K562 (cell line): ENCODE results near the gene TAF5L. TPM values are rescaled to one million over a fixed set of nuclear protein-coding genes. Genes with fewer than 3 reads are reported as not detected.

Experiments
- ATAC-seq: fragments of 200-7000 bp; cut with Tn5 transposase; 3 replicates; pipeline ENCODE4 v1.9.1; 2020; ENCODE audit warnings: moderate library complexity
- BruUV-seq: library from RNA; stranded (reverse); fragments of 400-500 nt; replicated peaks from 2 replicates; lab custom pipeline; 2021; lab: Mats Ljungman, UMichigan
- CTCF ChIA-PET: fragments of 300-600 bp; formaldehyde crosslinking; extraction: SDS; loops from one replicate; lab custom pipeline; 2021; ENCODE audit warnings: low intra/inter-chr PET ratio; lab: Yijun Ruan, JAX
- POLR2A ChIA-PET: fragments of 300-600, 350-650 bp; sonication (Branson Sonifier 250); formaldehyde crosslinking; extraction: SDS; loops from one replicate; lab custom pipeline; 2021; ENCODE audit warnings: antibody characterized with exemption, inconsistent platforms; lab: Yijun Ruan, JAX
- DNase-seq, 4 experiments: peaks; one replicate each; pipeline versions ENCODE4 v3.0.0 to v3.0.0-alpha.2; 2011 to 2018; ENCODE audit warnings: low spot score in 3 of 4, mixed read lengths in 3 of 4; ENCODE audit errors: extremely low read depth in 1 of 4
- FAIRE-seq: peaks from 2 replicates; lab custom pipeline; 2011; peaks lifted over from hg19 to GRCh38; lab: Jason Lieb, UNC
- H2AFZ ChIP-seq: 2 replicates; pipeline ENCODE4 v1.6.0; 2011; ENCODE audit warnings: low read depth, low read length, control low read depth, inconsistent platforms
- H3K27ac ChIP-seq: fragments of 200-600 bp; 3 replicates; pipeline ENCODE4 v1.8.0; 2011; ENCODE audit warnings: low read depth, mild to moderate bottlenecking, control low read depth, inconsistent platforms, low read length, moderate library complexity, mixed read lengths; ENCODE audit errors: extremely low read depth
- H3K27me3 ChIP-seq, 2 experiments: fragments of 300-600 bp in 1 of 2; 2 replicates in 1 of 2; 3 replicates in 1 of 2; pipeline versions ENCODE4 v1.6.0 to v1.8.0; 2011; ENCODE audit warnings: inconsistent platforms in 2 of 2, low read length in 2 of 2, mild to moderate bottlenecking in 1 of 2, mixed read lengths in 1 of 2, moderate library complexity in 1 of 2; ENCODE audit not compliant: control insufficient read depth in 2 of 2, insufficient read depth in 2 of 2
- H3K36me3 ChIP-seq: fragments of 300-600 bp; 3 replicates; pipeline ENCODE4 v1.8.0; 2011; ENCODE audit warnings: mild to moderate bottlenecking, low read length, inconsistent platforms; ENCODE audit not compliant: control insufficient read depth, insufficient read depth
- H3K4me1 ChIP-seq, 2 experiments: fragments of 200-600 bp in 1 of 2; replicated peaks in 1 of 2; 2 replicates in 1 of 2; 3 replicates in 1 of 2; pipeline versions ENCODE4 v1.5.1 to v1.8.0; 2011; ENCODE audit warnings: inconsistent platforms in 2 of 2, low read length in 2 of 2, mild to moderate bottlenecking in 1 of 2, mixed read lengths in 1 of 2, moderate library complexity in 1 of 2; ENCODE audit not compliant: control insufficient read depth in 2 of 2, insufficient read depth in 2 of 2
- H3K4me2 ChIP-seq: 2 replicates; pipeline ENCODE4 v1.6.1; 2011; ENCODE audit warnings: low read length, control low read depth, inconsistent platforms, mixed read lengths; ENCODE audit not compliant: insufficient read depth
- H3K4me3 ChIP-seq: fragments of 200-600 bp; sonication (generic), shearing (Covaris generic); 2 replicates; pipeline ENCODE4 v1.5.1; 2016; ENCODE audit warnings: control low read depth, inconsistent platforms
- H3K79me2 ChIP-seq: fragments of 200-600 bp; 3 replicates; pipeline ENCODE4 v1.8.0; 2011; ENCODE audit warnings: low read length, inconsistent platforms; ENCODE audit not compliant: control insufficient read depth, insufficient read depth
- H3K9ac ChIP-seq, 2 experiments: 2 replicates each; pipeline versions ENCODE4 v1.6.0 to v1.6.1; 2011; ENCODE audit warnings: low read depth in 2 of 2, low read length in 2 of 2, control low read depth in 1 of 2, inconsistent platforms in 1 of 2, mild to moderate bottlenecking in 1 of 2, mixed read lengths in 1 of 2; ENCODE audit not compliant: insufficient read depth in 1 of 2
- H3K9me1 ChIP-seq: one replicate; pipeline ENCODE4 v1.6.0; 2011; ENCODE audit warnings: inconsistent platforms, mild to moderate bottlenecking, low read length, moderate library complexity; ENCODE audit not compliant: control insufficient read depth, insufficient read depth
- H3K9me3 ChIP-seq: replicated peaks from 2 replicates; pipeline ENCODE4 v1.5.1; 2011; ENCODE audit warnings: low read depth, low read length, inconsistent platforms; ENCODE audit not compliant: control insufficient read depth, insufficient read depth
- H4K20me1 ChIP-seq: replicated peaks from 2 replicates; pipeline ENCODE4 v1.6.1; 2011; ENCODE audit warnings: low read length, inconsistent platforms, mixed read lengths; ENCODE audit not compliant: control insufficient read depth, insufficient read depth
- BMI1 ChIP-seq: fragments of 150-350 bp; IDR thresholded peaks from 2 replicates; pipeline ENCODE4 v1.6.1; 2014; ENCODE audit warnings: low read length
- CLOCK ChIP-seq: fragments of 250-450 bp; sonication (Bioruptor Pico); IDR thresholded peaks from 2 replicates; pipeline ENCODE4 v1.4.0; 2020; ENCODE audit warnings: mild to moderate bottlenecking, moderate library complexity, borderline replicate concordance
- FOS ChIP-seq: IDR thresholded peaks from 3 replicates; pipeline ENCODE4 v1.6.1; 2011; ENCODE audit not compliant: insufficient read length; ENCODE audit errors: extremely low read depth
- FOXP1 ChIP-seq: sonication (generic); formaldehyde crosslinking; IDR thresholded peaks from 2 replicates; pipeline ENCODE4 v1.8.0; 2022; ENCODE audit warnings: mild to moderate bottlenecking, missing genetic modification reagents
- HES1 ChIP-seq: fragments of 450-650 bp; IDR thresholded peaks from 2 replicates; pipeline ENCODE4 v1.6.1; 2016; ENCODE audit warnings: low read depth, mild to moderate bottlenecking, moderate library complexity
- MCM3 ChIP-seq: fragments of 450-650 bp; IDR thresholded peaks from 2 replicates; pipeline ENCODE4 v1.6.1; 2016
- RB1 ChIP-seq: fragments of 450-650 bp; IDR thresholded peaks from 2 replicates; pipeline ENCODE4 v1.6.1; 2017; ENCODE audit warnings: low read depth, mild to moderate bottlenecking
- ZC3H8 ChIP-seq: fragments of 450-650 bp; IDR thresholded peaks from 2 replicates; pipeline ENCODE4 v1.6.1; 2017
- ZFPM2 ChIP-seq: fragments of 250-450 bp; sonication (Bioruptor Pico); IDR thresholded peaks from 2 replicates; pipeline ENCODE4 v1.5.1; 2022; ENCODE audit warnings: mild to moderate bottlenecking
- ZNF395 ChIP-seq: fragments of 200-800 bp; sonication (Bioruptor generic); IDR thresholded peaks from 2 replicates; pipeline ENCODE4 v1.6.1; 2017; ENCODE audit warnings: missing genetic modification characterization, missing compliant biosample characterization
- ZSCAN32 ChIP-seq: fragments of 450-650 bp; formaldehyde crosslinking; IDR thresholded peaks from 2 replicates; pipeline ENCODE4 v1.4.0; 2020; ENCODE audit warnings: mild to moderate bottlenecking, moderate library complexity
- WGBS: fragments of 100-300 bp; shearing (Covaris generic); methylation state at CpG from one replicate; pipeline ENCODE4 v1.1.6; 2016; ENCODE audit warnings: low coverage, mixed read lengths; ENCODE audit not compliant: insufficient coverage; ENCODE audit errors: missing lambda C conversion rate; 5-methylcytosine and 5-hydroxymethylcytosine counted together
- in situ Hi-C: fragments of 300-500 bp; cut with MboI; formaldehyde crosslinking; loops from 4 replicates; pipeline ENCODE4 v1.15.0; 2018; ENCODE audit warnings: inconsistent platforms, mixed read lengths
- intact Hi-C: fragments of 100-400 bp; cut with micrococcal nuclease; formaldehyde crosslinking; loops from 2 replicates; pipeline ENCODE4 v1.14.2; 2022
- polyA plus RNA-seq, 8 experiments: library from polyadenylated mRNA; depleted of rRNA in 4 of 8; stranded (reverse) in 5 of 8; unstranded in 3 of 8; fragments of >200 nt; fragmentation: Nextera tagmentation in 2 of 8; fragmentation: Illumina TruSeq in 1 of 8; extraction: Ambion mirVana in 2 of 8; extraction: Trizol in 1 of 8; gene quantifications; 2 replicates each; pipeline versions ENCODE4 v1.2.1 to v1.2.3, GENCODE V29; 2011 to 2014; ENCODE audit warnings: inconsistent platforms in 1 of 8, missing spikeins in 1 of 8
- total RNA-seq, 7 experiments: library from RNA; depleted of rRNA in 6 of 7; stranded (reverse); fragments of >200 nt in 6 of 7; fragmentation: Illumina TruSeq in 2 of 7; extraction: Trizol in 2 of 7; gene quantifications; 2 replicates each; pipeline versions ENCODE4 v1.2.1 to v1.2.3, GENCODE V29; 2011 to 2021; ENCODE audit warnings: low replicate concordance in 1 of 7
- TF ChIP-seq, protein P1 (sequence below): fragments of 200-800 bp; sonication (Bioruptor generic); IDR thresholded peaks from 2 replicates; pipeline ENCODE4 v1.6.1; 2016; ENCODE audit warnings: missing genetic modification characterization, missing compliant biosample characterization
- TF ChIP-seq, protein P2 (sequence below): sonication (generic); formaldehyde crosslinking; IDR thresholded peaks from 2 replicates; pipeline ENCODE4 v1.8.1; 2022; ENCODE audit warnings: missing genetic modification reagents

Gene TAF5L
- total and polyA plus RNA-seq, 9 of the 15 experiments (the other 6 are each of a cell fraction or from before 2014, with no cell fraction given), result 2.2 to 34.2 (median 23.3) TPM

- POLR2A ChIA-PET, result no interaction called here
- no peak for ATAC-seq
- H3K9me3 ChIP-seq, result no peaks in the 10 kb centered on the region
- H2AFZ ChIP-seq, result no peak overlapping the region
- H3K79me2 ChIP-seq, result peaks cover 49% of the 10 kb centered on the region
- FAIRE-seq, result no peak
- no peak overlapping the region for H3K27ac ChIP-seq
- intact Hi-C loops (no loop called here), in situ Hi-C loops (no loop called here)
- CTCF ChIA-PET, result no interaction called here
- WGBS, result 90% methylated on average over 5 of the region's 5 CpGs
- no peak for DNase-seq
- no peak overlapping the region for H3K4me2 ChIP-seq
- no peak overlapping the region for H3K4me3 ChIP-seq
- peaks cover 18% of the 10 kb centered on the region; the same call in 1 of the 2 replicates for H4K20me1 ChIP-seq
- H3K9me1 ChIP-seq, result no peaks in the 10 kb centered on the region
- peaks cover 91% of the 10 kb centered on the region; the same call in 2 of the 3 replicates for H3K36me3 ChIP-seq
- no peak overlapping the region for H3K9ac ChIP-seq
- BruUV-seq, result no TSS peak
- no peaks in the 10 kb centered on the region for H3K27me3 ChIP-seq
- no peaks in the 10 kb centered on the region for H3K4me1 ChIP-seq
- TF ChIP-seq RB1 (no peak), FOXP1 (CRISPR knock-in tag) (no peak), ZNF395 (no peak), ZC3H8 (no peak), FOS (no peak), MCM3 (no peak), CLOCK (no peak), ZFPM2 (no peak), BMI1 (no peak), ZSCAN32 (CRISPR knock-in tag) (no peak), HES1 (no peak)
- TF ChIP-seq, protein P1, sequence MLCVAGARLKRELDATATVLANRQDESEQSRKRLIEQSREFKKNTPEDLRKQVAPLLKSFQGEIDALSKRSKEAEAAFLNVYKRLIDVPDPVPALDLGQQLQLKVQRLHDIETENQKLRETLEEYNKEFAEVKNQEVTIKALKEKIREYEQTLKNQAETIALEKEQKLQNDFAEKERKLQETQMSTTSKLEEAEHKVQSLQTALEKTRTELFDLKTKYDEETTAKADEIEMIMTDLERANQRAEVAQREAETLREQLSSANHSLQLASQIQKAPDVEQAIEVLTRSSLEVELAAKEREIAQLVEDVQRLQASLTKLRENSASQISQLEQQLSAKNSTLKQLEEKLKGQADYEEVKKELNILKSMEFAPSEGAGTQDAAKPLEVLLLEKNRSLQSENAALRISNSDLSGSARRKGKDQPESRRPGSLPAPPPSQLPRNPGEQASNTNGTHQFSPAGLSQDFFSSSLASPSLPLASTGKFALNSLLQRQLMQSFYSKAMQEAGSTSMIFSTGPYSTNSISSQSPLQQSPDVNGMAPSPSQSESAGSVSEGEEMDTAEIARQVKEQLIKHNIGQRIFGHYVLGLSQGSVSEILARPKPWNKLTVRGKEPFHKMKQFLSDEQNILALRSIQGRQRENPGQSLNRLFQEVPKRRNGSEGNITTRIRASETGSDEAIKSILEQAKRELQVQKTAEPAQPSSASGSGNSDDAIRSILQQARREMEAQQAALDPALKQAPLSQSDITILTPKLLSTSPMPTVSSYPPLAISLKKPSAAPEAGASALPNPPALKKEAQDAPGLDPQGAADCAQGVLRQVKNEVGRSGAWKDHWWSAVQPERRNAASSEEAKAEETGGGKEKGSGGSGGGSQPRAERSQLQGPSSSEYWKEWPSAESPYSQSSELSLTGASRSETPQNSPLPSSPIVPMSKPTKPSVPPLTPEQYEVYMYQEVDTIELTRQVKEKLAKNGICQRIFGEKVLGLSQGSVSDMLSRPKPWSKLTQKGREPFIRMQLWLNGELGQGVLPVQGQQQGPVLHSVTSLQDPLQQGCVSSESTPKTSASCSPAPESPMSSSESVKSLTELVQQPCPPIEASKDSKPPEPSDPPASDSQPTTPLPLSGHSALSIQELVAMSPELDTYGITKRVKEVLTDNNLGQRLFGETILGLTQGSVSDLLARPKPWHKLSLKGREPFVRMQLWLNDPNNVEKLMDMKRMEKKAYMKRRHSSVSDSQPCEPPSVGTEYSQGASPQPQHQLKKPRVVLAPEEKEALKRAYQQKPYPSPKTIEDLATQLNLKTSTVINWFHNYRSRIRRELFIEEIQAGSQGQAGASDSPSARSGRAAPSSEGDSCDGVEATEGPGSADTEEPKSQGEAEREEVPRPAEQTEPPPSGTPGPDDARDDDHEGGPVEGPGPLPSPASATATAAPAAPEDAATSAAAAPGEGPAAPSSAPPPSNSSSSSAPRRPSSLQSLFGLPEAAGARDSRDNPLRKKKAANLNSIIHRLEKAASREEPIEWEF (CRISPR knock-in tag), result no peak
- TF ChIP-seq, protein P2, sequence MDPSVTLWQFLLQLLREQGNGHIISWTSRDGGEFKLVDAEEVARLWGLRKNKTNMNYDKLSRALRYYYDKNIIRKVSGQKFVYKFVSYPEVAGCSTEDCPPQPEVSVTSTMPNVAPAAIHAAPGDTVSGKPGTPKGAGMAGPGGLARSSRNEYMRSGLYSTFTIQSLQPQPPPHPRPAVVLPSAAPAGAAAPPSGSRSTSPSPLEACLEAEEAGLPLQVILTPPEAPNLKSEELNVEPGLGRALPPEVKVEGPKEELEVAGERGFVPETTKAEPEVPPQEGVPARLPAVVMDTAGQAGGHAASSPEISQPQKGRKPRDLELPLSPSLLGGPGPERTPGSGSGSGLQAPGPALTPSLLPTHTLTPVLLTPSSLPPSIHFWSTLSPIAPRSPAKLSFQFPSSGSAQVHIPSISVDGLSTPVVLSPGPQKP (CRISPR knock-in tag), result no peak
These were observed 16.5 kb upstream of the TAF5L start for GRCh38 chr1:229642376-229642775.
